ENCODE measurements around the gene ATP1B2.

Gene ATP1B2

DNA sequence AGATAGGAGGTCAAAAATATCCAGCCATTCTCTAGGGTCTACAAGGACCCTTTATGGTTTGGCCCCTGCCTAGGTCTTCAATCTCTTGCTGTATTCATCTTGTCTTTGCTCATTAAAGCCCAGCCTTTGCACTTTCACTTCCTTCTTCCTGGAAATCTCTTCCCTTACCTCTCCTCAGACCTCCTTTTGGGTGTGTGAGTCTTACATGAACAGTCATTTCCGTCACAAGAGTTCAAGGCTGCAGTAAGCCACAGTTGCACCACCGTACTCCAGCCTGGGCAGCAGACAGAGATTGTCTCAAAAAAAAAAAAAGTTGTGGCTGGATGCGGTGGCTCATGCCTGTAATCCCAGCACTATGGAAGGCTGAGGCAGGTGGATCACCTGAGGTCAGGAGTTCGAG lies 6.0 kb upstream of the ATP1B2 start:
- H3K79me2 ChIP-seq (ENCODE audit: low read length) = no peaks in the 10 kb centered on the region
- DNase-seq = no peak
- no peak overlapping the region for H3K27ac ChIP-seq (ENCODE audit: low read length)
- H2AFZ ChIP-seq (ENCODE audit: low read length) = no peak overlapping the region
- H3K36me3 ChIP-seq (replicated peaks; ENCODE audit: insufficient read depth, low read length) = no peaks in the 10 kb centered on the region
- H3F3A ChIP-seq (ENCODE audit: insufficient read depth, low read length) = no peaks in the 10 kb centered on the region
- H3K9me2 ChIP-seq (replicated peaks; ENCODE audit: insufficient read depth, low read length) = no peaks in the 10 kb centered on the region
- H3K9ac ChIP-seq (ENCODE audit: low read length) = no peak overlapping the region
- H3K9me3 ChIP-seq (replicated peaks; ENCODE audit: insufficient read depth, low read length) = no peaks in the 10 kb centered on the region
- no peaks in the 10 kb centered on the region for H3K4me1 ChIP-seq (ENCODE audit: low read length)
- no peaks in the 10 kb centered on the region for H4K20me1 ChIP-seq (ENCODE audit: insufficient read depth, low read length)
- H3K27me3 ChIP-seq (replicated peaks; ENCODE audit: insufficient read depth, low read length) = peaks cover 65% of the 10 kb centered on the region
- H3K4me3 ChIP-seq (ENCODE audit: low read length) = no peak overlapping the region
- H3K4me2 ChIP-seq (ENCODE audit: low read depth, low read length) = no peak overlapping the region
- TF ChIP-seq EZH2 (optimal IDR thresholded peaks at IDR 0.05; ENCODE audit: low read depth, low read length) (no peak), CTCF (IDR thresholded peaks at IDR 0.05; ENCODE audit: low read length) (no peak), EZH2phosphoT487 (IDR thresholded peaks at IDR 0.05; ENCODE audit: low read length) (no peak)

DNA sequence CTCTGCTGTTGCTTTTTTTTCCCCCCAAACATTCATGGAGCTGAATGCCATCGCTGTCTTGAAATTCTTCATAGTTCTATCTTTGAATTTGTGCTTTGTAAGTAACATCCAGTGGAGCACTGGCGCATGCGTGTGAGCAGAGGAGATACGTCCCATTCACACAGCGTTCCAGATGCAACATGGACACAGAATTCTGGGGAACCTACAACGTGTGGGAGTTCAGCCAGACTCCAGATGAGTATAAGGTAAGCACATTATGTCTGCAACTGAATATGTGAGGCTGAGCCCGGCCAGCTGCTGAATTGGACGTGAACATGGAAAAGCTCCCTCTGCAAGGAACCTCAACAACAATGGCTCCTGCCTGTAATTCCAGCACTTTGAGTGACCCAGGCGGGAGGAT lies 4.3 kb upstream of the ATP1B2 start:
- H3K4me1 ChIP-seq (ENCODE audit: low read length) = no peaks in the 10 kb centered on the region
- H3K9ac ChIP-seq (ENCODE audit: low read length) = no peak overlapping the region
- peaks cover 64% of the 10 kb centered on the region for H3K27me3 ChIP-seq (replicated peaks; ENCODE audit: insufficient read depth, low read length)
- no peaks in the 10 kb centered on the region for H3K79me2 ChIP-seq (ENCODE audit: low read length)
- no peaks in the 10 kb centered on the region for H3K9me2 ChIP-seq (replicated peaks; ENCODE audit: insufficient read depth, low read length)
- H2AFZ ChIP-seq (ENCODE audit: low read length) = no peak overlapping the region
- TF ChIP-seq CTCF (IDR thresholded peaks at IDR 0.05; ENCODE audit: low read length) = no peak
- no peaks in the 10 kb centered on the region for H3K36me3 ChIP-seq (replicated peaks; ENCODE audit: insufficient read depth, low read length)
- DNase-seq = no peak
- H4K20me1 ChIP-seq (ENCODE audit: insufficient read depth, low read length) = no peaks in the 10 kb centered on the region
- no peaks in the 10 kb centered on the region for H3F3A ChIP-seq (ENCODE audit: insufficient read depth, low read length)
- H3K4me2 ChIP-seq (ENCODE audit: low read depth, low read length) = no peak overlapping the region
- no peak overlapping the region for H3K4me3 ChIP-seq (ENCODE audit: low read length)
- no peaks in the 10 kb centered on the region for H3K9me3 ChIP-seq (replicated peaks; ENCODE audit: insufficient read depth, low read length)
- H3K27ac ChIP-seq (ENCODE audit: low read length) = no peak overlapping the region

DNA sequence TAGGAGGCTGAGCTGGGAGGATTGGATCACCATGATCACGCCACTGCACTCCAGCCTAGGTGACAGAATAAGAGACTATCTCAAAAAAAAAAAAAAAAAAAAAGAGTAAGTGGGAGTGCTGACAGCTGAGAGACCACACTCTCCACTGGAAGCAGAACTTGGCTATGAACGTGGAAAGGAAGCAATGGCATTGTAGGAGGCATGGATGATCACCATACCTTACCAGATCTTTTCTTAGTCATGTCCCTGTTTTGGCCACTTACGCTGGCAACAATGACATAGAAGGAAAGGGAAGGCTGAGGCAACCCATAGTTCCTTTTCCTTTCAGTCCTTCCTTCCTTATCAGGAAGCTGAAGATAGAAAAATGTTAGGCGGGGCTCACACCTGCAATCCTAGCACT lies 3.7 kb upstream of the ATP1B2 start:
- no peaks in the 10 kb centered on the region for H4K20me1 ChIP-seq (ENCODE audit: insufficient read depth, low read length)
- TF ChIP-seq EZH2 (optimal IDR thresholded peaks at IDR 0.05; ENCODE audit: low read depth, low read length) = no peak
- no peak for TF ChIP-seq CTCF (IDR thresholded peaks at IDR 0.05; ENCODE audit: low read length)
- no peak for TF ChIP-seq EZH2phosphoT487 (IDR thresholded peaks at IDR 0.05; ENCODE audit: low read length)
- no peak overlapping the region for H3K27ac ChIP-seq (ENCODE audit: low read length)
- H3K27me3 ChIP-seq (replicated peaks; ENCODE audit: insufficient read depth, low read length) = peaks cover 68% of the 10 kb centered on the region
- H3K4me2 ChIP-seq (ENCODE audit: low read depth, low read length) = no peak overlapping the region
- DNase-seq = no peak
- H3F3A ChIP-seq (ENCODE audit: insufficient read depth, low read length) = no peaks in the 10 kb centered on the region
- H3K36me3 ChIP-seq (replicated peaks; ENCODE audit: insufficient read depth, low read length) = no peaks in the 10 kb centered on the region
- no peak overlapping the region for H3K4me3 ChIP-seq (ENCODE audit: low read length)
- H3K79me2 ChIP-seq (ENCODE audit: low read length) = no peaks in the 10 kb centered on the region
- H3K4me1 ChIP-seq (ENCODE audit: low read length) = no peaks in the 10 kb centered on the region
- H3K9me2 ChIP-seq (replicated peaks; ENCODE audit: insufficient read depth, low read length) = no peaks in the 10 kb centered on the region
- no peaks in the 10 kb centered on the region for H3K9me3 ChIP-seq (replicated peaks; ENCODE audit: insufficient read depth, low read length)
- no peak overlapping the region for H3K9ac ChIP-seq (ENCODE audit: low read length)
- H2AFZ ChIP-seq (ENCODE audit: low read length) = no peak overlapping the region
